HG03521 (cell line): Measurements from ENCODE around the gene RFK.

ENCODE experiments used
- ATAC-seq: cut with Tn5 transposase; IDR thresholded peaks from one replicate; pipeline ENCODE4 v1.9.1; 2021; ENCODE audit warnings: mild to moderate bottlenecking, moderate library complexity; ENCODE audit not compliant: unreplicated experiment

The RFK gene

GRCh38 chr9:76336027-76336426 is 58.2 kb downstream of the RFK start:
- no peak for ATAC-seq
